ENCODE measurements around the gene ANK3.

ANK3 gene

DNA sequence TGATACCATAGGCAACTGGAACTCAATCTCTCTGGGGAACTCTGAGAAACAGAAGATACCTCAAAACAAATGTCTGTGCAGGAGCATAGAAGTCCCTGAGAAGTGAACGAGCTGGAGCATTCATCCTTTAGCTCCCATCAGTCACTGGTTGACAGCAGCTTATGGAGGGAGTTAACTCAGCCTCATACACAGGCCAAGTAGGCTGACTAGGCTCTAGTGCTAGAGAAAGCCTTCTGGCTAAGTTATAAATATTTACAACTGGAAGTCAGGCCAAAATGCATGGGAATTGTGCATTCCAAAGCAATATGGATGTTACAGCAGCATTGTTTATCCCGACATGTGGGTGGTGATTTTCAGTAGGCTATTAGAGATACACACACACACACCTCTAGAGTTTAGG, 66.5 kb downstream of the ANK3 start:
- H3K79me2 ChIP-seq (ENCODE audit: low read length) = no peaks in the 10 kb centered on the region
- no peaks in the 10 kb centered on the region for H3K9me3 ChIP-seq (replicated peaks; ENCODE audit: insufficient read depth, low read length)
- H3K9me2 ChIP-seq (replicated peaks; ENCODE audit: insufficient read depth, low read length) = no peaks in the 10 kb centered on the region
- H3K9ac ChIP-seq (ENCODE audit: low read length) = no peak overlapping the region
- no peak for DNase-seq
- no peaks in the 10 kb centered on the region for H4K20me1 ChIP-seq (ENCODE audit: insufficient read depth, low read length)
- H3K4me2 ChIP-seq (ENCODE audit: low read depth, low read length) = no peak overlapping the region
- H3K4me3 ChIP-seq (ENCODE audit: low read length) = no peak overlapping the region
- H3K27ac ChIP-seq (ENCODE audit: low read length) = no peak overlapping the region
- H3F3A ChIP-seq (ENCODE audit: insufficient read depth, low read length) = no peaks in the 10 kb centered on the region
- no peaks in the 10 kb centered on the region for H3K36me3 ChIP-seq (replicated peaks; ENCODE audit: insufficient read depth, low read length)
- H2AFZ ChIP-seq (ENCODE audit: low read length) = no peak overlapping the region
- no peak for TF ChIP-seq EZH2 (optimal IDR thresholded peaks at IDR 0.05; ENCODE audit: low read depth, low read length)
- no peak for TF ChIP-seq EZH2phosphoT487 (IDR thresholded peaks at IDR 0.05; ENCODE audit: low read length)
- TF ChIP-seq, protein P1, sequence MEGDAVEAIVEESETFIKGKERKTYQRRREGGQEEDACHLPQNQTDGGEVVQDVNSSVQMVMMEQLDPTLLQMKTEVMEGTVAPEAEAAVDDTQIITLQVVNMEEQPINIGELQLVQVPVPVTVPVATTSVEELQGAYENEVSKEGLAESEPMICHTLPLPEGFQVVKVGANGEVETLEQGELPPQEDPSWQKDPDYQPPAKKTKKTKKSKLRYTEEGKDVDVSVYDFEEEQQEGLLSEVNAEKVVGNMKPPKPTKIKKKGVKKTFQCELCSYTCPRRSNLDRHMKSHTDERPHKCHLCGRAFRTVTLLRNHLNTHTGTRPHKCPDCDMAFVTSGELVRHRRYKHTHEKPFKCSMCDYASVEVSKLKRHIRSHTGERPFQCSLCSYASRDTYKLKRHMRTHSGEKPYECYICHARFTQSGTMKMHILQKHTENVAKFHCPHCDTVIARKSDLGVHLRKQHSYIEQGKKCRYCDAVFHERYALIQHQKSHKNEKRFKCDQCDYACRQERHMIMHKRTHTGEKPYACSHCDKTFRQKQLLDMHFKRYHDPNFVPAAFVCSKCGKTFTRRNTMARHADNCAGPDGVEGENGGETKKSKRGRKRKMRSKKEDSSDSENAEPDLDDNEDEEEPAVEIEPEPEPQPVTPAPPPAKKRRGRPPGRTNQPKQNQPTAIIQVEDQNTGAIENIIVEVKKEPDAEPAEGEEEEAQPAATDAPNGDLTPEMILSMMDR (IDR thresholded peaks at IDR 0.05; ENCODE audit: low read length) = no peak
- H3K4me1 ChIP-seq (ENCODE audit: low read length) = no peaks in the 10 kb centered on the region
- no peaks in the 10 kb centered on the region for H3K27me3 ChIP-seq (replicated peaks; ENCODE audit: insufficient read depth, low read length)

DNA sequence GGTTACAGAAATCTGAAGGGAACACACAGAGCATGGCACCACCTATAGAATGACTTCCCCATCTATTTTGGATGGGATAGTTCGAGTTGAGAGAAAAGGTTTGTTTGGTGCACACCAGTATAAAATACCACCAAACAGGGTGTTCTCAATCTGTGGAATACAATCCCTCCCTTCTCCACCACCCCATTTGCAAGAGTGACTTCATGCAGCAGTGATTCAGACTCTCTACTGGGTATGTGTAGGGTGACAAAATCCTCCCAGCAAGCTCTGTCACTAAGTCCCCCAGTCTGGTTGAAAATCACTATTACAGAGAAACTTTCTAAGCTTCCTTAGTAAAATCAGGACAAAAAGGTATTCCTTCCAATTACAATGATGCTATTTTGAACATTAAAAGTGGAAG, 69.0 kb downstream of the ANK3 start:
- H2AFZ ChIP-seq (ENCODE audit: low read length) = no peak overlapping the region
- TF ChIP-seq EZH2phosphoT487 (IDR thresholded peaks at IDR 0.05; ENCODE audit: low read length) (no peak), EZH2 (optimal IDR thresholded peaks at IDR 0.05; ENCODE audit: low read depth, low read length) (no peak)
- TF ChIP-seq, protein P1 (IDR thresholded peaks at IDR 0.05; ENCODE audit: low read length) = no peak
- DNase-seq = no peak
- no peak overlapping the region for H3K4me3 ChIP-seq (ENCODE audit: low read length)
- H3K4me1 ChIP-seq (ENCODE audit: low read length) = no peaks in the 10 kb centered on the region
- H3K9me3 ChIP-seq (replicated peaks; ENCODE audit: insufficient read depth, low read length) = no peaks in the 10 kb centered on the region
- no peak overlapping the region for H3K27ac ChIP-seq (ENCODE audit: low read length)
- no peaks in the 10 kb centered on the region for H3K36me3 ChIP-seq (replicated peaks; ENCODE audit: insufficient read depth, low read length)
- no peaks in the 10 kb centered on the region for H4K20me1 ChIP-seq (ENCODE audit: insufficient read depth, low read length)
- no peaks in the 10 kb centered on the region for H3K27me3 ChIP-seq (replicated peaks; ENCODE audit: insufficient read depth, low read length)
- H3K9ac ChIP-seq (ENCODE audit: low read length) = no peak overlapping the region
- H3F3A ChIP-seq (ENCODE audit: insufficient read depth, low read length) = no peaks in the 10 kb centered on the region
- no peak overlapping the region for H3K4me2 ChIP-seq (ENCODE audit: low read depth, low read length)
- H3K79me2 ChIP-seq (ENCODE audit: low read length) = no peaks in the 10 kb centered on the region
- H3K9me2 ChIP-seq (replicated peaks; ENCODE audit: insufficient read depth, low read length) = no peaks in the 10 kb centered on the region

DNA sequence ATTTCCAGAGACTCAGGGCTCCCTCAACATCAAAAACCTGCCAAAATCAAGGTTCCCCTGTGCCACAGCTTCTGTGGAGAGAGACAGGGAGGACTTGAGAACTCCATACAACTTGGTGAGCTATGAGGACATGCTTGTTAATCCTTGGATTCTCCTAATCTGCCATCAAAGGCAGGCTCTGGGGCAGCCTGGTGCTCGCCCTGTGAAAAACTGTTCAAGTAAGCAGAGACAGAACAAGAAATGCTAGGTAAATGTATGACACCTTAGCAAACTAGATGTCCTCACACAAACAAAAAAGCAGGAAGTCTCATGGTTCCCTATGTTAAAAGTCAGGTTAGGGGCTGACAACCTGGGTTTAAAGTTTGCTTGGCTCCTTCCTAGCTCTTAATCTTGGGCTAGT, 73.6 kb downstream of the ANK3 start:
- Histone ChIP-seq H2AFZ (ENCODE audit: low read length) (no peak overlapping the region), H3K27me3 (replicated peaks; ENCODE audit: insufficient read depth, low read length) (no peaks in the 10 kb centered on the region), H3K36me3 (replicated peaks; ENCODE audit: insufficient read depth, low read length) (no peaks in the 10 kb centered on the region), H3K4me3 (ENCODE audit: low read length) (no peak overlapping the region), H3K9ac (ENCODE audit: low read length) (no peak overlapping the region), H3K9me3 (replicated peaks; ENCODE audit: insufficient read depth, low read length) (no peaks in the 10 kb centered on the region), H3K9me2 (replicated peaks; ENCODE audit: insufficient read depth, low read length) (no peaks in the 10 kb centered on the region), H4K20me1 (ENCODE audit: insufficient read depth, low read length) (no peaks in the 10 kb centered on the region), H3K27ac (ENCODE audit: low read length) (no peak overlapping the region), H3K4me2 (ENCODE audit: low read depth, low read length) (no peak overlapping the region), H3F3A (ENCODE audit: insufficient read depth, low read length) (no peaks in the 10 kb centered on the region), H3K4me1 (ENCODE audit: low read length) (peaks cover 5% of the 10 kb centered on the region), H3K79me2 (ENCODE audit: low read length) (no peaks in the 10 kb centered on the region)
- TF ChIP-seq, protein P1 (IDR thresholded peaks at IDR 0.05; ENCODE audit: low read length) = no peak
- TF ChIP-seq EZH2phosphoT487 (IDR thresholded peaks at IDR 0.05; ENCODE audit: low read length) (no peak), EZH2 (optimal IDR thresholded peaks at IDR 0.05; ENCODE audit: low read depth, low read length) (no peak)
- no peak for DNase-seq

All from MM.1S (cell line).